ENCODE results near the gene PON1.

DNA sequence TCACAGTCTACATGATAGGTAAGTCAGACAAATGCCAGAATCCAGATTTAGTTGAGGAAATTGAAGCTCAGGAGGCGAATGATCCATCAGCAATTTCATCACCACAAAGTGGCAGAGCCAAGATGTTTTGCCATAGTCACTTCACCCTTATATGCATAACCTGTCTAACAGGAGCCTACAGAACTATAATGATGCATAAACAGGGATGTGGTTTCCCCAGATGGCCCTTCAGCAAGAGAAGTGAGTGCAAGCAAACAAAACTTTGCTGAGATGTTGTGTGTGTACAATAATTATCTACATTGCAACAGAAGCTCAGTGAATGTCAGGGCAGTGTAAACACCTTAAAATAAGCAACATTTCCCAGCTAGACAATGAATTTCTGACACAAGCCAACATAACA, 43.3 kb upstream of the PON1 start:
- TF ChIP-seq SMC3 (conservative IDR thresholded peaks at IDR 0.05; ENCODE audit: poor library complexity) (no peak), TAF1 (IDR thresholded peaks at IDR 0.05; ENCODE audit: low read depth) (no peak), EP300 (conservative IDR thresholded peaks at IDR 0.05; ENCODE audit: poor library complexity, severe bottlenecking) (no peak), RAD21 (conservative IDR thresholded peaks at IDR 0.05) (no peak), EZH2 (IDR thresholded peaks at IDR 0.05; ENCODE audit: borderline replicate concordance, insufficient read depth, low read length, poor library complexity, severe bottlenecking) (no peak), POLR2AphosphoS5 (IDR thresholded peaks at IDR 0.05) (no peak), MXI1 (conservative IDR thresholded peaks at IDR 0.05; ENCODE audit: poor library complexity, severe bottlenecking) (no peak)
- TF ChIP-seq, protein P1, sequence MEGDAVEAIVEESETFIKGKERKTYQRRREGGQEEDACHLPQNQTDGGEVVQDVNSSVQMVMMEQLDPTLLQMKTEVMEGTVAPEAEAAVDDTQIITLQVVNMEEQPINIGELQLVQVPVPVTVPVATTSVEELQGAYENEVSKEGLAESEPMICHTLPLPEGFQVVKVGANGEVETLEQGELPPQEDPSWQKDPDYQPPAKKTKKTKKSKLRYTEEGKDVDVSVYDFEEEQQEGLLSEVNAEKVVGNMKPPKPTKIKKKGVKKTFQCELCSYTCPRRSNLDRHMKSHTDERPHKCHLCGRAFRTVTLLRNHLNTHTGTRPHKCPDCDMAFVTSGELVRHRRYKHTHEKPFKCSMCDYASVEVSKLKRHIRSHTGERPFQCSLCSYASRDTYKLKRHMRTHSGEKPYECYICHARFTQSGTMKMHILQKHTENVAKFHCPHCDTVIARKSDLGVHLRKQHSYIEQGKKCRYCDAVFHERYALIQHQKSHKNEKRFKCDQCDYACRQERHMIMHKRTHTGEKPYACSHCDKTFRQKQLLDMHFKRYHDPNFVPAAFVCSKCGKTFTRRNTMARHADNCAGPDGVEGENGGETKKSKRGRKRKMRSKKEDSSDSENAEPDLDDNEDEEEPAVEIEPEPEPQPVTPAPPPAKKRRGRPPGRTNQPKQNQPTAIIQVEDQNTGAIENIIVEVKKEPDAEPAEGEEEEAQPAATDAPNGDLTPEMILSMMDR (IDR thresholded peaks at IDR 0.05; ENCODE audit: poor library complexity, severe bottlenecking) = no peak
- TF ChIP-seq, protein P2, sequence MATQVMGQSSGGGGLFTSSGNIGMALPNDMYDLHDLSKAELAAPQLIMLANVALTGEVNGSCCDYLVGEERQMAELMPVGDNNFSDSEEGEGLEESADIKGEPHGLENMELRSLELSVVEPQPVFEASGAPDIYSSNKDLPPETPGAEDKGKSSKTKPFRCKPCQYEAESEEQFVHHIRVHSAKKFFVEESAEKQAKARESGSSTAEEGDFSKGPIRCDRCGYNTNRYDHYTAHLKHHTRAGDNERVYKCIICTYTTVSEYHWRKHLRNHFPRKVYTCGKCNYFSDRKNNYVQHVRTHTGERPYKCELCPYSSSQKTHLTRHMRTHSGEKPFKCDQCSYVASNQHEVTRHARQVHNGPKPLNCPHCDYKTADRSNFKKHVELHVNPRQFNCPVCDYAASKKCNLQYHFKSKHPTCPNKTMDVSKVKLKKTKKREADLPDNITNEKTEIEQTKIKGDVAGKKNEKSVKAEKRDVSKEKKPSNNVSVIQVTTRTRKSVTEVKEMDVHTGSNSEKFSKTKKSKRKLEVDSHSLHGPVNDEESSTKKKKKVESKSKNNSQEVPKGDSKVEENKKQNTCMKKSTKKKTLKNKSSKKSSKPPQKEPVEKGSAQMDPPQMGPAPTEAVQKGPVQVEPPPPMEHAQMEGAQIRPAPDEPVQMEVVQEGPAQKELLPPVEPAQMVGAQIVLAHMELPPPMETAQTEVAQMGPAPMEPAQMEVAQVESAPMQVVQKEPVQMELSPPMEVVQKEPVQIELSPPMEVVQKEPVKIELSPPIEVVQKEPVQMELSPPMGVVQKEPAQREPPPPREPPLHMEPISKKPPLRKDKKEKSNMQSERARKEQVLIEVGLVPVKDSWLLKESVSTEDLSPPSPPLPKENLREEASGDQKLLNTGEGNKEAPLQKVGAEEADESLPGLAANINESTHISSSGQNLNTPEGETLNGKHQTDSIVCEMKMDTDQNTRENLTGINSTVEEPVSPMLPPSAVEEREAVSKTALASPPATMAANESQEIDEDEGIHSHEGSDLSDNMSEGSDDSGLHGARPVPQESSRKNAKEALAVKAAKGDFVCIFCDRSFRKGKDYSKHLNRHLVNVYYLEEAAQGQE (IDR thresholded peaks at IDR 0.05; ENCODE audit: borderline replicate concordance) = no peak

Measured in neural cell (in vitro differentiated cells).